K562 (cell line): ENCODE measurements around the gene KLB. TPM values are rescaled to one million over a fixed set of nuclear protein-coding genes. Genes with fewer than 3 reads are reported as not detected.

Experiments
- BACH1 ChIP-seq: fragments of 200-800 bp; sonication (Bioruptor generic); IDR thresholded peaks from 2 replicates; pipeline ENCODE4 v1.6.1; 2016; ENCODE audit warnings: missing genetic modification characterization, missing compliant biosample characterization
- CBX1 ChIP-seq: sonication (generic); IDR thresholded peaks from 2 replicates; pipeline ENCODE4 v1.6.1; 2016; ENCODE audit warnings: antibody characterized with exemption, low read depth, mild to moderate bottlenecking
- CBX8 ChIP-seq: fragments of 200-600 bp; sonication (generic); IDR thresholded peaks from 2 replicates; pipeline ENCODE4 v1.6.1; 2012; ENCODE audit warnings: borderline replicate concordance, mixed run types, low read depth, mild to moderate bottlenecking, moderate library complexity, mixed read lengths, low read length, control low read depth, inconsistent platforms; ENCODE audit not compliant: poor library complexity, severe bottlenecking; ENCODE audit errors: extremely low read depth
- GATAD2B ChIP-seq: fragments of 450-650 bp; IDR thresholded peaks from 2 replicates; pipeline ENCODE4 v1.6.1; 2017; ENCODE audit warnings: mild to moderate bottlenecking, borderline replicate concordance
- MED1 ChIP-seq: sonication (generic); formaldehyde crosslinking; IDR thresholded peaks from 2 replicates; pipeline ENCODE4 v1.8.1; 2023; ENCODE audit warnings: missing genetic modification reagents, borderline replicate concordance
- NFIC ChIP-seq: fragments of 450-650 bp; IDR thresholded peaks from 2 replicates; pipeline ENCODE4 v1.6.1; 2017; ENCODE audit warnings: mild to moderate bottlenecking, inconsistent platforms
- POLR2AphosphoS5 ChIP-seq: IDR thresholded peaks from 2 replicates; pipeline ENCODE4 v1.6.1; 2011; ENCODE audit warnings: mild to moderate bottlenecking, low read depth, low read length, moderate library complexity; ENCODE audit not compliant: control insufficient read depth, insufficient read depth
- SUPT5H ChIP-seq: fragments of 450-650 bp; IDR thresholded peaks from 2 replicates; pipeline ENCODE4 v1.6.1; 2016
- ZNF124 ChIP-seq: sonication (generic); formaldehyde crosslinking; IDR thresholded peaks from 2 replicates; pipeline ENCODE4 v1.8.1; 2022; ENCODE audit warnings: missing genetic modification reagents
- ZNF696 ChIP-seq: fragments of 250-450 bp; sonication (Bioruptor Pico); conservative IDR thresholded peaks from 2 replicates; pipeline ENCODE4 v1.4.0; 2020; ENCODE audit warnings: mild to moderate bottlenecking, moderate library complexity
- polyA plus RNA-seq, 8 experiments: library from polyadenylated mRNA; depleted of rRNA in 4 of 8; stranded (reverse) in 5 of 8; unstranded in 3 of 8; fragments of >200 nt; fragmentation: Nextera tagmentation in 2 of 8; fragmentation: Illumina TruSeq in 1 of 8; extraction: Ambion mirVana in 2 of 8; extraction: Trizol in 1 of 8; gene quantifications; 2 replicates each; pipeline versions ENCODE4 v1.2.1 to v1.2.3, GENCODE V29; 2011 to 2014; ENCODE audit warnings: inconsistent platforms in 1 of 8, missing spikeins in 1 of 8
- total RNA-seq, 7 experiments: library from RNA; depleted of rRNA in 6 of 7; stranded (reverse); fragments of >200 nt in 6 of 7; fragmentation: Illumina TruSeq in 2 of 7; extraction: Trizol in 2 of 7; gene quantifications; 2 replicates each; pipeline versions ENCODE4 v1.2.1 to v1.2.3, GENCODE V29; 2011 to 2021; ENCODE audit warnings: low replicate concordance in 1 of 7
- TF ChIP-seq, protein P1 (sequence below): sonication (generic); formaldehyde crosslinking; IDR thresholded peaks from 2 replicates; pipeline ENCODE4 v1.8.0; 2022; ENCODE audit warnings: mild to moderate bottlenecking, missing genetic modification reagents
- TF ChIP-seq, protein P2 (sequence below): IDR thresholded peaks from 2 replicates; pipeline ENCODE4 v1.6.1; 2012; ENCODE audit warnings: low read depth, low read length, improper control_type of control experiment, borderline replicate concordance
- TF ChIP-seq, protein P3 (sequence below), 2 experiments: fragments of 450-650 bp in 1 of 2; sonication (generic) in 1 of 2; formaldehyde crosslinking in 1 of 2; IDR thresholded peaks; 2 replicates each; pipeline versions ENCODE4 v1.7.1 to v1.9.0; 2016 to 2022; ENCODE audit warnings: inconsistent platforms in 1 of 2, mild to moderate bottlenecking in 1 of 2, missing genetic modification reagents in 1 of 2

KLB gene
- total and polyA plus RNA-seq, 9 of the 15 experiments (the other 6 are each of a cell fraction or from before 2014, with no cell fraction given) = 0.04 to 0.13 TPM; not detected in 7

DNA sequence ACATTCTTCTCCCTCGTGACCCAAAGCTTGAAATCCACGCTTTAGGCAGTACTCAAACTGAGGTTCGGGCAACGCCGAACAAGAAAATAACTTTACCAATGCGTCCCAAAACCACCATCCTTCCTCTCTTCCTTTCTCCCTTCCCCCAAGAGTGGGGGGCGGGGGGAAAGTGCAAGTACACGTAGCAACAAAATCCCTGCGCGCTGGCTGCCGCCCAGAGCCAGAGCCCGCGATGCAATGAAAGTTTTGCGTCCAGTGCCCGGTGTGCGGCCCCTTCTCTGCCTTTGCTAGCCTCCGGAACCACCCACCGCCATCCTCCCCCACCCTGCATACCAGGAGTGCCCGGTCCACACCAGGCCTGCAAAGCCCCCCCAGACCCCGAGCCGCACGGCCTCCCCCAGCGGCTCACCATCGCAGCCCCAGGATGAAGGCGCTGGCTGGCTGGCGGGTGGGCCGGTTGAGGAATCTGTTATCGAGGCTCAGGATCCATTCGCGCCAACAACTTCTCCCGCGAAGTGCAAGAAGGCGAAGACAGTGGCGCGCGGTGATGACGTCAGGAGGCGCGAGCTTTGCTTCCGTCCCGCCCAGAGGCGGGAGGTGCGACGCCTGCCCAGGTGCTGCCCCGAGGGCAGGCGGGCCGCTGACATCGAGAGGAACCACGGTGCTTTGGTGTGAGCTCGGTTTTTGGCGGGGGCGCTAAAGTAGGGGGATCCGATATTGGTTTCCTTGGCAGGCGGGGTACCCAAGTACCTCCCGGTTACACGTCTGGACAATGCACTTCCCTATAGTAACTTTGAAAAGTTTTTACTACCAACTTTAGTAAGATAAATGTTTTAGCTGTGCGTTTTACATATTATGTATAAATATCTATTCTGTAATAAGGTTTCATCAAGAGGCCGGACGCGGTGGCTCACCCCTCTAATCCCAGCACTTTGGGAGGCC lies 40.6 kb upstream of the KLB start, which contains the start of gene RFC1 (continued):
- TF ChIP-seq, protein P1, sequence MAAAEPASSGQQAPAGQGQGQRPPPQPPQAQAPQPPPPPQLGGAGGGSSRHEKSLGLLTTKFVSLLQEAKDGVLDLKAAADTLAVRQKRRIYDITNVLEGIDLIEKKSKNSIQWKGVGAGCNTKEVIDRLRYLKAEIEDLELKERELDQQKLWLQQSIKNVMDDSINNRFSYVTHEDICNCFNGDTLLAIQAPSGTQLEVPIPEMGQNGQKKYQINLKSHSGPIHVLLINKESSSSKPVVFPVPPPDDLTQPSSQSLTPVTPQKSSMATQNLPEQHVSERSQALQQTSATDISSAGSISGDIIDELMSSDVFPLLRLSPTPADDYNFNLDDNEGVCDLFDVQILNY (CRISPR knock-in tag) = peak; percentile 91
- peak; percentile 57; the same call in 1 of the 2 replicates for TF ChIP-seq GATAD2B
- peak; percentile 86; the same call in 1 of the 2 replicates for TF ChIP-seq BACH1
- TF ChIP-seq ZNF124 (CRISPR knock-in tag) = no peak
- TF ChIP-seq CBX8 = no peak
- peak; percentile 60 for TF ChIP-seq NFIC
- TF ChIP-seq, protein P2, sequence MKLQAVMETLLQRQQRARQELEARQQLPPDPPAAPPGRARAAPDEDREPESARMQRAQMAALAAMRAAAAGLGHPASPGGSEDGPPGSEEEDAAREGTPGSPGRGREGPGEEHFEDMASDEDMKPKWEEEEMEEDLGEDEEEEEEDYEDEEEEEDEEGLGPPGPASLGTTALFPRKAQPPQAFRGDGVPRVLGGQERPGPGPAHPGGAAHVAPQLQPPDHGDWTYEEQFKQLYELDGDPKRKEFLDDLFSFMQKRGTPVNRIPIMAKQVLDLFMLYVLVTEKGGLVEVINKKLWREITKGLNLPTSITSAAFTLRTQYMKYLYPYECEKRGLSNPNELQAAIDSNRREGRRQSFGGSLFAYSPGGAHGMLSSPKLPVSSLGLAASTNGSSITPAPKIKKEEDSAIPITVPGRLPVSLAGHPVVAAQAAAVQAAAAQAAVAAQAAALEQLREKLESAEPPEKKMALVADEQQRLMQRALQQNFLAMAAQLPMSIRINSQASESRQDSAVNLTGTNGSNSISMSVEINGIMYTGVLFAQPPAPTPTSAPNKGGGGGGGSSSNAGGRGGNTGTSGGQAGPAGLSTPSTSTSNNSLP = no peak
- TF ChIP-seq CBX1 = peak; percentile 97
- TF ChIP-seq ZNF696 (CRISPR knock-in tag) = no peak
- TF ChIP-seq, protein P3, sequence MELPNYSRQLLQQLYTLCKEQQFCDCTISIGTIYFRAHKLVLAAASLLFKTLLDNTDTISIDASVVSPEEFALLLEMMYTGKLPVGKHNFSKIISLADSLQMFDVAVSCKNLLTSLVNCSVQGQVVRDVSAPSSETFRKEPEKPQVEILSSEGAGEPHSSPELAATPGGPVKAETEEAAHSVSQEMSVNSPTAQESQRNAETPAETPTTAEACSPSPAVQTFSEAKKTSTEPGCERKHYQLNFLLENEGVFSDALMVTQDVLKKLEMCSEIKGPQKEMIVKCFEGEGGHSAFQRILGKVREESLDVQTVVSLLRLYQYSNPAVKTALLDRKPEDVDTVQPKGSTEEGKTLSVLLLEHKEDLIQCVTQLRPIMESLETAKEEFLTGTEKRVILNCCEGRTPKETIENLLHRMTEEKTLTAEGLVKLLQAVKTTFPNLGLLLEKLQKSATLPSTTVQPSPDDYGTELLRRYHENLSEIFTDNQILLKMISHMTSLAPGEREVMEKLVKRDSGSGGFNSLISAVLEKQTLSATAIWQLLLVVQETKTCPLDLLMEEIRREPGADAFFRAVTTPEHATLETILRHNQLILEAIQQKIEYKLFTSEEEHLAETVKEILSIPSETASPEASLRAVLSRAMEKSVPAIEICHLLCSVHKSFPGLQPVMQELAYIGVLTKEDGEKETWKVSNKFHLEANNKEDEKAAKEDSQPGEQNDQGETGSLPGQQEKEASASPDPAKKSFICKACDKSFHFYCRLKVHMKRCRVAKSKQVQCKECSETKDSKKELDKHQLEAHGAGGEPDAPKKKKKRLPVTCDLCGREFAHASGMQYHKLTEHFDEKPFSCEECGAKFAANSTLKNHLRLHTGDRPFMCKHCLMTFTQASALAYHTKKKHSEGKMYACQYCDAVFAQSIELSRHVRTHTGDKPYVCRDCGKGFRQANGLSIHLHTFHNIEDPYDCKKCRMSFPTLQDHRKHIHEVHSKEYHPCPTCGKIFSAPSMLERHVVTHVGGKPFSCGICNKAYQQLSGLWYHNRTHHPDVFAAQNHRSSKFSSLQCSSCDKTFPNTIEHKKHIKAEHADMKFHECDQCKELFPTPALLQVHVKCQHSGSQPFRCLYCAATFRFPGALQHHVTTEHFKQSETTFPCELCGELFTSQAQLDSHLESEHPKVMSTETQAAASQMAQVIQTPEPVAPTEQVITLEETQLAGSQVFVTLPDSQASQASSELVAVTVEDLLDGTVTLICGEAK (IDR thresholded peaks at IDR 0.05) = peak; percentile 47; the same call in 1 of the 2 replicates
- TF ChIP-seq, protein P3 (CRISPR knock-in tag; IDR thresholded peaks at IDR 0.05) = peak; percentile 53; the same call in 1 of the 2 replicates
- peak; percentile 79 for TF ChIP-seq POLR2AphosphoS5
- TF ChIP-seq SUPT5H = peak; percentile 86
- no peak for TF ChIP-seq MED1 (CRISPR knock-in tag)
